DLD1 (cell line): ENCODE measurements around the gene P2RY6.
"Not testable (repeated sequence)": the region's sequence is repeated elsewhere in the genome, so short reads cannot be mapped to it uniquely, and the experiment has no call there.

ENCODE experiments used
- in situ Hi-C: cut with HindIII; loops from 2 replicates; pipeline ENCODE4 v1.10.0; 2017; ENCODE audit warnings: low sequenced_read_pairs

P2RY6 gene

GRCh38 chr11:73274191-73274590 is 2.1 kb downstream of the P2RY6 start:
- in situ Hi-C loops = not testable (repeated sequence)

GRCh38 chr11:73274722-73275380 is 2.7 kb downstream of the P2RY6 start:
- in situ Hi-C loops = no loop called here

- in situ Hi-C loops = no loop called here
Measured at GRCh38 chr11:73275381-73275750, 3.2 kb downstream of the P2RY6 start.

GRCh38 chr11:73277467-73277866 is 5.3 kb downstream of the P2RY6 start:
- in situ Hi-C loops = no loop called here

- in situ Hi-C loops = no loop called here
Measured at GRCh38 chr11:73280626-73281025, 8.5 kb downstream of the P2RY6 start.

- in situ Hi-C loops = no loop called here
Measured at GRCh38 chr11:73281201-73281741, 9.1 kb downstream of the P2RY6 start.

GRCh38 chr11:73281796-73282660 is 9.9 kb downstream of the P2RY6 start:
- in situ Hi-C loops = no loop called here

GRCh38 chr11:73283276-73284000 is 11.3 kb downstream of the P2RY6 start:
- in situ Hi-C loops = no loop called here

- in situ Hi-C loops = no loop called here
Measured at GRCh38 chr11:73284106-73284505, 12.0 kb downstream of the P2RY6 start.

GRCh38 chr11:73285721-73286120 is 13.6 kb downstream of the P2RY6 start:
- in situ Hi-C loops = no loop called here

- in situ Hi-C loops = no loop called here
Measured at GRCh38 chr11:73286240-73286810, 14.2 kb downstream of the P2RY6 start.

- in situ Hi-C loops = no loop called here
Measured at GRCh38 chr11:73287400-73288101, 15.4 kb downstream of the P2RY6 start.

GRCh38 chr11:73288192-73288872 is 16.2 kb downstream of the P2RY6 start:
- in situ Hi-C loops = no loop called here

GRCh38 chr11:73288873-73289707 is 17.0 kb downstream of the P2RY6 start:
- in situ Hi-C loops = no loop called here

- in situ Hi-C loops = no loop called here
Measured at GRCh38 chr11:73290536-73290935, 18.4 kb downstream of the P2RY6 start.

GRCh38 chr11:73291196-73291595 is 19.1 kb downstream of the P2RY6 start:
- in situ Hi-C loops = no loop called here

- in situ Hi-C loops = no loop called here
Measured at GRCh38 chr11:73291781-73292524, 19.8 kb downstream of the P2RY6 start.

GRCh38 chr11:73292525-73292894 is 20.4 kb downstream of the P2RY6 start:
- in situ Hi-C loops = no loop called here
